ENCODE measurements around the gene CNTNAP4.

Gene CNTNAP4

DNA sequence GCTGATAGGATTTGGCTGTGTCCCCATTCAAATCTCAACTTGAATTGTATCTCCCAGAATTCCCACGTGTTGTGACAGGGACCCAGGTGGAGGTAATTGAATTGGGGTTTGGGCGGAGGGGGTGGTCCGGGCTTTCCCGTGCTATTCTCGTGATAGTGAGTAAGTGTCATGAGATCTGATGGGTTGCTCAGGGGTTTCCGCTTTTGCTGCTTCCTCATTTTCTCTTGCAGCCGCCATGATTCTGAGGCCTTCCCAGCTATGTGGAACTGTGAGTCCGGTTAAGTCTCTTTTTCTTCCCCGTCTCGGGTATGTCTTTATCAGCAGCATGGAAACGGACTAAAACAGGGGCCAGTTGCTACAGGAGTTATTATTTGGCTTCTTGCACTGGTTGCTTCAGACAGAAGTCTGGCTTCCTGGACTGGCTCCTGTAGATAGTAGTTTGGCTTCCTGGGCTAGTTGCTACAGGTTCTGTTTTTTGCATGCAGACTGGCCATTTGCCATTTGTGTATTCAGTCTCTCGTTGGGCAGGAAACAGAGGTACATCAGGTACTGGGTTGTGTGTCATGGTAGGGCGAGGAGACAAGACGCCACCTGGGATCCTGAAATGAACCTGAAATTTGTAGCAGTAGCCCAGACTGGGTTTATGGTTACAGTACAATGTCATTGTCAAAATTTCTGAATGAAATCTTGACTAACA is 32.6 kb downstream of the CNTNAP4 start:
- no peak for FAIRE-seq

DNA sequence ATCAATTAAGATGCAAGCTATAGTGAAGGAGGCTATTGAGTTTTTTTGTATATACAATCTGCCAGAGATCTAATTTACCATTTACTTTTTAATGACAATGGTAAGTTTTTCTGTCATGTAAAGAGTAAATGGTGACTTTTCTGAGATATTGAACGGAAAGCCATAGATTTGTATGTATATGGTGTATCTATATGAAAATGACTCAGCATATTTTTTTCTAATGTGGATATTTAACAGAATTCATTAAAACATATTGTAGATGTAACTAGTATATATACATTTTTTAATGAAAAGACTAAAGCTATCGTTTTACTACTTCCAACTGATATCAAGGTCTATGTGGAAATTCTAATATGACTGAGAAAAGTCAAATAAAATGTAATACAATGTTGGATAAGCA is 34.1 kb downstream of the CNTNAP4 start:
- FAIRE-seq = no peak

DNA sequence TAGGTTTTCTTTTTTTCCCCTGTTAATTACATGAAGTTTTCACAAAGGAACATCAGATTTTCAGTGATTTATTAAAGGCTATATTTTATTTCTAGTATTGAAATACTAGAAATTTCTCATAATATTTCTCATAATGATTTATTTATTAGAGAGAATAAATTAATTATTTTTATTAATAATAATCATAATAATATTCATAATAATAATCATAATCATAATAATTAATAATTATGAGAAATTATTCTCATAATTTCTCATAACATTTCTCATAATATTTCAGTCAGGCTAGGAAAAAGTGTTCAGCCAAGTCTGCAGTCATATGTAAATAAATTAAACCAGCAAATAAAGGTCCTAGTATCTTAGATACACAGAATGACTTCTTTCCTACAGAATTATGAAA is 41.4 kb downstream of the CNTNAP4 start:
- FAIRE-seq = no peak

DNA sequence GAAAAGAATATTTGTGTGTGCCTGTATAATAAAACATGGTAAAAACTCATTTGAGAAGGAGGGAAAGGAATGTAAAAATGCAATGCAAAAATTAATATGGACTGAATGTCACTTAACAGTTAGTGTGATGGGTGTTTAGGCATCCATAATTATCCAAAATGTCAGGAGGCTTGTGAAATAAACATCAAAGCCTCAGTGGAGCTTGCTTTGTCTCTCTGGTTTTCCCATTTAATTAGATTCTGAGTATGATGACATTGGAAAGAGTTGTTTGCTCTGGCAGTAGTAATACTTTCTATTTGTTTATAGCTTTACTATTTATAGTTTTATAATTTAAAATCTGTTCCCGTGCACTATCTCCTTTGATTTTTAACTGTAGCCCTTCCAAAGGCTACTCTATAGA is 51.9 kb downstream of the CNTNAP4 start:
- no peak for FAIRE-seq

DNA sequence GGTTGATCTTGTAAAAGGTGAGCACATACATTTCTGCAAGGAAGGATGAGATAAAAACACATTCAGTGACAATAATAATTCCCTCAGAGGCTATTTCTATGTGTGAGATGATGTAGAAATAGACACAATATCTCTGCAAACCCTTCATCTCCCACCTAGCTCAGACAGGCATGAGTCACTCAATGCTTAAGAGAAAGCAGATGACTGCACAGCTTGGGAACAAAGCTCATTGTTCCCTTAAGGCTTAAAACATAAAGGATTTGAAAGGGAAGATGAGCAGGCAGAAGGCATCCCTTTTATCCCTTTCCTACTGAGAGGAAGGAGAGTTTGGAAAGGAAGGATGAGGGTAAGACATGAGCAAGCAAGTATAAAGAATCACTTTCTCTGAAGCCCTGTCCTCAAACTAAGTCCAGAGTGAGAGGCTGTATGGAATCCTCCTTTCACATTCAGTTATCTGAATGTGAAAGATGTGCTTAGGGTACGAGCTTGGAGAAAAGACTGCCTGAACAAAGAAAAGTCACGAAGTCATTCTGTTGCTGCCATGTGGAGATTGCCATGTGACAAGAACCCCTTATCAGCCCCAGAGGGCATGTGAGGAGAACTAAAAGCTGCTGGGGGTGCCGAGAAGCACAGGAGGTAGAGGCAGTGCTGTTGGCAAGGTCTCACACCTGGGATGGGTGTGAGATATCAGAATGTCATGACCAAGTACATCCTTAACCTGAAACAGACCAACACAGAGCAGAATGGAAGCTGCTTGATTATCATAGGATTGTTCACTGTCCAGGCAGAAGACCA is 58.2 kb downstream of the CNTNAP4 start:
- FAIRE-seq = no peak

DNA sequence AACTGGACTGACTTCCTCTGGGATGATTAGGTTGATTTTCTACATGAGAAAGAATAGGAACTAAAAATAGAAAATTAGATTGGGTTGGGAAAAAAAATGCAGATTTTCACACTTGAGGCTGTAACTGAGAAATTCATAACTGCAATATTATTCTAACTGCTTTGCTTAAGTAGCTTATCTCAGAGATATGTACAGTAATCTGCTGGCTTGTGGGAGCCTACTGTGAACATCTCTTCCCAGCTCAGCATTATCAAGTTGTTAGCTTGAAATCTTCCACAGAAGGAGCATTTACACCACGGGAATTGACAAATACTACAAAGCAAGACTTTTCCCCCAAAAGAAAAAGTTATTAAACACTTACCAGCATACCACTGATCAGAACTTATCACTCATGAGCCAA is 58.9 kb downstream of the CNTNAP4 start:
- no peak for FAIRE-seq

DNA sequence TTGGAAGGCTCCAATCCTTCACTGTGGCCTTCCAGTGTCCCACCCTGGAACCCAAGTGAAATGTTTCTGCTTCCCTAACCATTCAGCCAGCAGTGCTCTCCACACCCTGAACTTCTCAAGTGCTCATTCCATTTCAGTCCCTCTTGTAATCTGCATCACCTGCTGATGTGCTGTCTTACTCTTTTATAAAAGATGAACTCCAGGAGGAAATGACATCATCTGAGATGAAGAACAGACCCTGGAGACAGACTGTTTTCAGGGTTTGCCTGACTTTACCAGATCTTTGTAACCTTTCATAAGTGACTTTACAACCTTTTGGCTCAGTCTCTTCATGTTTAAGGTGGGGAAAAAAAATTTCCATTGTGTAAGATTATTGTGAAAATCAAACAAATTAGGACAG is 61.3 kb downstream of the CNTNAP4 start:
- no peak for FAIRE-seq

DNA sequence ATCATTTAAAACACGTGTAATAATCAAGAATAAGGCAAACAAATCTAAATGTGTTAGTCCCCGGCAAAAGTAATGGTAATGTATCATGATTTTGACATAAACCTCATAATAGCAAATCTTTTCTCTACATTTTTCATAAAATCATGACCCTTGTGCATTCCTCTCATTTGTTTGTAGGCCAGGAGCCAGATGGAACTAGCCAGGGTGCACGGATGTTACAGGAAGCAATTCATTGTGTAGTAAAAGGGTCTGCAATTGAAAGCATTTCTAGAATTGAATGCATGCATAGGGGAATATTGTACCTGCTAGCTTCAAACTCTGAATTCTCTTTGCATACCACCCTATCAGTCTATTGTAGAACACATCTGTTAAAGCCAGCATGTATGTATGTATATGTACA is 66.6 kb downstream of the CNTNAP4 start:
- no peak for FAIRE-seq

DNA sequence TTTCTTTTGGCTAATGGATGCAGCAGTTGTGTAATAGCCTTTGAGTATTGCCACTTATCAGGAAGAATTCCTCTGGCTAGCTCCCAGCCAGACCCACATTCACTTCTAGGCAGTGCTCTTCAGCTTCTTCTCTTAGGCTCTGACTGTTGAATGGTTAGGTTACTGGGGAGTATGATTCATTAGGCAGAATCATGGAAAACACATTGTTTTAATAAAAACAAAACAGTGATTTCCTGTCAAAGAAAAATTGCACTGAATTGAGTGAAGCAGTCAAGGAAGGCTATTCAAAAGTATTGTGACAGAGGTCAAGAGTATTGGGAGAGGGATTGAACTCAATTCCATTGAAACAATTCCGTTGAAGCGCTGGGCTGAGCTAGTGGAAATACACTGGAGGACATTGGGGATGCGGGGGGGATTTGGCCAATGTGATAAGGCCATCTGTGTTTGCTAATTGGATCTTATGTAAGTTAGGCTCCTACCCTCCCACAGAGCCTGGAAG is 68.0 kb downstream of the CNTNAP4 start:
- FAIRE-seq = no peak

DNA sequence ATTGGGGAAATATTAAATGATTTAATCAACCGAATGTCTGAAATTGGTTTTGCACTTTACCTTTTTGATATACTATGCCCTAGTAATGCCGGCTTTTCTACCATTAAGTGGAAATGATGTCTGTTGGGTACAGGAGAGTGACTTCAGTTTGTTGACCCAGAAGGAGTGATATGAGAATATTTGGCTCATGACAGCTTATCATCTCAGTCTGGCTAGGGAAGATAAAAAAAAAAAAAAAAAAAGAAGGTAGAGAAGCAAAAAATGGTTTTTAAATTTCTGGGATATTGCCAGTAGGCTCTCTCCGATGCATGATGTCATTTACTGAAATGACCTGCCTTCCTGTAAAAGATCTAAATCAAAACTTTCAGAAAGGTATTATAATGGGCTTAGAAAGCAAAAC is 69.0 kb downstream of the CNTNAP4 start:
- FAIRE-seq = no peak

DNA sequence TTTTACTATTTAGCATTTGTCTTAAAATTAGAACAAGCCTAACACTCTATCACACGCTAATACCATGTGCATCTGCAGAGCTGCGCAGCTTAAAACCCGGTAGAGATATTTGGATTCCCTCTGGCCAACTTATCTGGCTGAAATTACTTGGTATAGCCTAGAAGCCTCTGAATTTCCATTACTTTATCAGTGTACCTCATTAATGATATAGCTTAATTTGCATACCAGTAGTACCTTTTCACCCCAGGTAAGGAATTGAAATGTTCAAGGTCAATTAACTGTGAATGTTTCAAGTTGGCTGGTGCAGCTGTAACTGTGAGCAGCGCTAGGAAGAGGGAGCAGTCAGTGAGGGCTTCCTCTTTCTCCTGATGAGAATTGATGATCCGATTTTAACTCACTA is 74.2 kb downstream of the CNTNAP4 start:
- FAIRE-seq = no peak

DNA sequence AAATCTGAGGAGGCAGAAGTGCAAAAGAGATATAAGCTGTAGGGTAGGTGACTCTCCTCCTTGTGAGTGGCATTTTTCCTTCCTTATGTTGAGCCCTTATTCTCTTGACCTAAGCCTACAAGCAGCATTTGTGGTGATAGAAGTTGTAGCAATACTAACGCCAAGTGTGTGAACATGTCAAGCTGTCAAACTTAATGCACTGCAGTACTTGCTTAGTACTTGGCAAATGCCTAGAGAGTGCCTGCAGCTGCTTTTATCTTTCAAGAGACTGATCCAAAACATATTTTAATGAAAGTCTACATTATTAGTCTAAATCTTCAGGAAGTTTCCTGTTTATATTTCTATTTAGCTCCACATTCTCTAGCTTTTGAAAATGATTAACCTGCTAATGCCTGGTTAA is 83.2 kb downstream of the CNTNAP4 start:
- no peak for FAIRE-seq

DNA sequence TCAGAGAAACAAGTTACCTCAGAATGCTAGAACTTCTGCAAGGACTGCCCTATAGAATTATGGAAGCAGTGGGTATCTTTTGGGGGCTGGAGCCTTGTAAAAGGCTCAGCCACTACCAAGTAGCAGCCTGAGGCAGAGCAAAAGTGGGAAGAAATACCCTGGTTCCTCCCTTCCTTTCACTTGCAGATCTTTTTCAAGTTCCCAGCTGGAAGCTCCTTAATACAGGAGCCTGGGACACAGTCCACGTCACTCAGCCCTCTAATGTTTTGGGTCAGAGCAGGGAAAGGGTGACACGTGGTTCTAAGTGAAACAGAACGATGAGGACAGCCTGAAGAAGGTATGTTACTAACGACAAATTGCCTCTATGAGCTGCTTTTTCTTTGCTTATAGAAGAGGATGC is 93.1 kb downstream of the CNTNAP4 start:
- FAIRE-seq = no peak

DNA sequence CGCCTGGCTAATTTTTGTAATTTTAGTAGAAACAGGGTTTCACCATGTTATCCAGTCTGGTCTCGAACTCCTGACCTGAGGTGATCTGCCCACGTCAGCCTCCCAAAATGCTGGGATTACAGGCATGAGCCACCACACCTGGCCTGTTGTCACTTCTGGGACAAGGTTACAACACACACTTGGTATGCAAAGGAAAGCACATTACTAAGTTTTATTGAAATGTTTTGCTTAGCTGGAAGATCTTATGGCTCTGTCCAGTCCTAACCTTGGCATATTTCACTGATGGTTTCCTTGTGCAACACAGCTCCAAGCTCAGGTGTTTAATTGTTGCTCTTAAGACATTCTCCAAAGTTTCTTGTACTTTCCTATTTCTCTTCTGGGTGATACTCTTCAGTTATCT is 94.2 kb downstream of the CNTNAP4 start:
- no peak for FAIRE-seq

DNA sequence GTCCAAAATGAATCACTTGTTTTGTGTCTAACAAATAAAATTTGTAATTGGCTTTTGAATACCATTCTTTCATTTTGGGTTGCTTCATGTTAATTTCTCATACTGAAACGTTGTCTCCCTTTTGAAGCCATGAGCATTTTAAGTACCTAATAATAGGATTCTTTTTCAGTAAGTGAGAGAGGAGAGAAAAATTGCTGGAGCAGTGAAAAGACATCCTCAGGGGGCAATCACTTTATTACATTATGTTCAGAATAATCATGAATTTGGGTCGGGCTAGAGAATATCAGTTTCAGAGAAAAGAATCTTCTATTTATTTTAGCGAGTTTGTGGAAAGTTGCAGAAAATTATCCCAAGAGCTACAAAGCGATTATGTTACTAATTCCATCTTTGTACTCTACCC is 96.8 kb downstream of the CNTNAP4 start:
- FAIRE-seq = no peak

DNA sequence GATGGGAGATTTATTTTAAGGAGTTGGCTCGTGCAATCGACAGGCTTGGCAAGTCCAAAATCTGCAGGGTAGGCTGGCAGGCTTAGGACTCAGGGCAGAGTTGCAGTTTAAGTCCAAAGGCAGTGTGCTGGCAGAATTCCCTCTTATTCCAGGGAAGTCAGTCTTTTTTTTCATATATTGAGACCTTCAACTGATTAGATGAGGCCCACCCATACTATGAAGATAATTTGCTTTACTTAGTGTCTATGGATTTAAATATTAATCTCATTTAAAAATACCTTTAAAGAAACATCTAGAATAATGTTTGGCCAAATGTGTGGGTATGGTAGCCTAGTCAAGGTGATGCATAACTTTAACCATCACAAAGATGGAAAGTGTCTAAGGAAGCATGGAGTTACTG is 99.8 kb downstream of the CNTNAP4 start:
- no peak for FAIRE-seq

DNA sequence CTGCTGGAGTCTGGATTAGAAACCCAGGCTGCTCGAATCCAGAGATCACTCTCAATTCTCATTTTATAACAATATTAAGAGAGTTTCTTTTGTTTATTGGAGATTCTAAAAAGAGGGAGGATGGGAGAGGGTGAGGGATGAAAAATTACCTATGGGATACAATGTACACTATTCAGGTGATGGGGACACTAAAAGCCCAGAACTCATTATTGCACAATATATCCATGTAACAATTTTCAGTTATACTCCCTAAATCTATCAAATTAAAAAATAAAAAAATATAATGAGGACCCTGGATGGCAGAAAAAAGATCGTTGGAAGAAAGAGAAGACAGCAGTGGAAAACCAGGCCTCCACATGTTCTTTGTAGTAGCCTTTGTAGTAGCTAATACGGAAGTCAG is 100.8 kb downstream of the CNTNAP4 start:
- FAIRE-seq = no peak

DNA sequence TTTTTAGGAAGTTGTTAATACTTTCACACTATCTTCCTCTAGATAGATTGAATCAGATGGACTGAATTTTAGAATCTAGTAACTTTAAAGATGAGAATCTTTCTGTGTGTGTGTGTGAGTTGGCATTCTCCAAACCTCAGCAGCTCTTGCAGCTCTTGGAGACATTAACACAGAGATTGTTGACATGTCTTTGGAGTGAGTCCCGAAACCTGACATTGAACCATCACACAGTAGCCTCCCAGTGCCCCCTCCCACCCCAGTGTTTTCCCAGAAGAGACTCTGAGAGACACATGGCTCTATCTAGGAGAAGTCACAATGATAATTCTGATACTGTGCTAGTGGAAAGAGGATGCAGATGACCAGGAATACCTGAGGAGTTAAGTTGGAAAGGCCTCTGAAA is 103.9 kb downstream of the CNTNAP4 start:
- no peak for FAIRE-seq

DNA sequence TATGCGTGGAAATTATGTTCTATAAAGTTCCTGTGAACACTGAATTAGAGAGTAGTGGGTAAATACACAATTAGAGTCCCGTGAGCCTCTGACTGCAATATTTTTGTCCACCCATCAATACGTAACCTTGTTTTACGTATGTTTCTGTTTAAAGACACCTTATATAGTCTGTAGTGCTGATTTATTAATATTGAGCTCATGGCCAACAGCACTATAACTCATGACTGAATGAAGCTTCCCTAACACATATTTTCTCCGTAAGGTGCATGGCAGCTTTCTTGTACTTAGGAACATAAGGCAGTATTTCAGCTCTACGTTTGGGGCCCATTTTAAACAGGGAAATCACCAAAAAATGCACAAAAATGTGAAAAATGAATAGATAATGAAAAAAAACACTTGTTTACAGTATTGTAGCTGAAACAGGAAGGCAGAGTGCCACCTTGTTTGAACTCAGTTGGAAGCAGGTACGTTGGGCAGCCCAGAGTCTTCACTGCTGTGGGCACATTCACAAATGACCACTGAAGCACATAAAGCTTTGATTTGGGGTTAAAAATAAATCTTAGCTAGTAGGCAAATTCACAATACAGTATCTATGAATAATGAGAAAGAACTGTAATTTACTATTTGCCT is 108.5 kb downstream of the CNTNAP4 start:
- no peak for FAIRE-seq

DNA sequence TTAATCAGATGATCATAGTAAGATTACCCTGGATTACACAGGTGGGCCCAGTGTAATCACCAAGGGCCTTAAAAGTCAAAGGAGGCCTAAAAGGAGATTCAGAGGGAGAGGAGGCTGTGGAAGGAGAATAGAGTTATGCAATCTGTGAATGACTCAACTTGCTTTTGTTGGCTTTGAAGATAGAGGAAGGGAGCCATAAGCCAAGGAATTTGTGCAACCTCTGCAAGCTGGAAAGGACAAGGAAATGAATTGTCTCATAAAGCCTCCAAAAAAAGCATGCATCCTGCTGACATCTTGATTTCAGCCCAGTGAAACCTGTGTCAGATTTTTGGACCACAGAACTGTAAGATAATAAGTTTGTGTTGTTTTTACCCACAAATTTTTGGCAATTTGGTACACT is 109.6 kb downstream of the CNTNAP4 start:
- FAIRE-seq = no peak

DNA sequence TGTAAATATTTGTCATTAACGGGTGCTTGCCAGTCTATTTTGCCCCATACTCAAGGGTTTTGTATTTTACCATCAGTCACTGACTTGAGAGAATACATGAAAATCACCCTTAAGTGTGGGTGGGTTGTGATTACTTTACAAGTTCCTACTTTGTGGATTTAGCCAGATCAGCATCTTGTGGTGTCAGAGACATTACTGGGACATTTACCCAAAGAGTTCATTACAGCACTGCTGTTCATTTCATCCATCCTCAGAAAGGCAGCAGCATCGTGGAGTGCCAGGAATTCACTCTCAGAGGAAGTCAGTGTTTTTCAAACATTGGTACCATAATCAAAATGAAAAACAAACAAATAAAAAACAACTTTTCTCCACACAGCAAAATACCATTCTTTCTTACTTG is 110.8 kb downstream of the CNTNAP4 start:
- no peak for FAIRE-seq

DNA sequence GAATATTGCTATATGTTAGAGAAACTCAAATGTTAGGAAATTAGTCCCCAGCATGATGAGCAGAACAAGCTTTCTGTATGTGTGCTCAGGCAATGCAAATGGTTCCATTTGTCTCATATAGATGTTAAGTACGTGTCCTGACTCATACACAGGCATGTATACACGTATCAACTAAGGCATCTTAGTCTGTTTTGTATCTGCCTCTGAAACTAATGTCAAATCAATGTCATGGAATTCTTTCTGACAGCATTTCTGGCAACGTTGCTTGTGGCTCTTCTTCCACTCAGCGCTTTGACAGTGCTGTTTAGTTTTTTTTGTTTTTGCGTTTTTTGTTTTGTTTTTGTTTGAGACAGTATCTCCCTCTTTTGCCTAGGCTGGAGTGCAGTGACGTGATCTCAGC is 111.9 kb downstream of the CNTNAP4 start:
- FAIRE-seq = no peak

DNA sequence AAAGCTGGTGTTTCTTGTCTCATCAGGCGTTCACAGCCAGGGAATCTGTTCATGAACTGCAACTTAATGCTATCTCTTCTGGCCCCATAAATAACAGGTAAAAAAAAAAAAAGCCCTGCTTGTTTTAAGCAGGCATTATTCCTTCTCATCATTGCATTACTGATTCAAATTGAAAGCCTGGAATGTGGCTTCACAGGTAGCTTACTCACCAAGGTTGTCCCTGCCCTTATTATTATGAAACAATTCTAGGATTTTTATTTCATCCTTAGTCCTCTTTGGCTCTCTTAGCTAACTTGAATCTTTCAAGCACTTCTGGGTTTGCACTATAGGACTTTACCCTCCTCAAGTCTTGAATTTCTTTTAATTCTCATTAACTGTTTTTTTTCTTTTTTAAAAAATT is 113.3 kb downstream of the CNTNAP4 start:
- no peak for FAIRE-seq

DNA sequence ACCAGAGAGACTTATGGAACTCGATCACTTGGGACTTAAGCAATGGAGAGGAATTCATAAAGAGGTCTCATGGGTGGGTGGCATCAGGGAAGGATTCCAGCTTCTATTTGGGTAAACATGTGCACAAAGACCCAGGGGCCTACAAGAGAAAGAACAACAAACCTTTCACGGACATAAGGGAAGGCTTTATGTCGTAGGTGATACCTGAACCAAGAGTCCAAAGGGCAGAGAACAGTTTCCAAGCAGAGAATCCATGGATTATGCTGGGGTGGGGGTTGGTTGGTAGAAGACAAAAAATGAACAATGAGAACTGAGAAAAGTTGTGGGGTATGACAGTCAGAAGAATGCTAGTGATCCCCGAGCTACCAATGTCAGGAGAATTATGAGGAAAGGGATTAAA is 119.8 kb downstream of the CNTNAP4 start:
- FAIRE-seq = no peak

Data from islet of Langerhans (tissue), 1 donor.